CD4-positive, alpha-beta T cell (primary cell): ENCODE results near the gene PARP1. TPM values are rescaled to one million over a fixed set of nuclear protein-coding genes. Genes with fewer than 3 reads are reported as not detected.

Experiments used
- ATAC-seq: fragments of 200-7000 bp; cut with Tn5 transposase; one replicate; pipeline ENCODE4 v1.10.0; 2022; ENCODE audit warnings: mild to moderate bottlenecking; ENCODE audit not compliant: poor library complexity
- CTCF ChIA-PET: fragments of 350-600 bp; sonication (Branson Sonifier 250); formaldehyde crosslinking; loops from one replicate; lab custom pipeline; 2021; ENCODE audit warnings: antibody characterized with exemption, inconsistent platforms; lab: Charles Lee
- POLR2A ChIA-PET: fragments of 350-600 bp; sonication (Branson Sonifier 250); formaldehyde crosslinking; loops from one replicate; lab custom pipeline; 2021; ENCODE audit warnings: antibody characterized with exemption, inconsistent platforms; lab: Charles Lee
- DNase-seq, 14 experiments: peaks; one replicate each; pipeline ENCODE4 v3.0.0-alpha.2; 2013 to 2020; ENCODE audit warnings: mixed read lengths in 2 of 14
- H3K27ac ChIP-seq, 2 donors: one replicate each; pipeline versions ENCODE4 v1.5.1 to v1.7.0; 2013; ENCODE audit warnings: low read length in 2 of 2, low read depth in 1 of 2, mild to moderate bottlenecking in 1 of 2
- H3K27me3 ChIP-seq, 2 experiments: 1 replicate in 1 of 2; 2 replicates in 1 of 2; pipeline versions ENCODE4 v1.6.1 to v1.7.0; 2013; ENCODE audit warnings: low read length in 2 of 2, control low read depth in 1 of 2, mild to moderate bottlenecking in 1 of 2, moderate library complexity in 1 of 2; ENCODE audit not compliant: insufficient read depth in 2 of 2, control insufficient read depth in 1 of 2
- H3K36me3 ChIP-seq: one replicate; pipeline ENCODE4 v1.6.1; 2013; ENCODE audit warnings: low read length, control low read depth; ENCODE audit not compliant: insufficient read depth
- H3K4me1 ChIP-seq: one replicate; pipeline ENCODE4 v1.6.1; 2013; ENCODE audit warnings: low read length, control low read depth; ENCODE audit not compliant: insufficient read depth
- H3K4me3 ChIP-seq: one replicate; pipeline ENCODE4 v1.5.1; 2013; ENCODE audit warnings: mild to moderate bottlenecking, low read length, moderate library complexity
- H3K9me3 ChIP-seq, 2 experiments: 1 replicate in 1 of 2; 2 replicates in 1 of 2; pipeline versions ENCODE4 v1.6.1 to v1.7.0; 2013; ENCODE audit warnings: low read length in 2 of 2, mild to moderate bottlenecking in 2 of 2, control low read depth in 1 of 2, moderate library complexity in 1 of 2; ENCODE audit not compliant: control insufficient read depth in 1 of 2, insufficient read depth in 1 of 2
- H3K27ac Mint-ChIP-seq: one replicate; pipeline ENCODE4 v1.8.0; 2020; ENCODE audit warnings: mixed read lengths
- H3K27me3 Mint-ChIP-seq: one replicate; pipeline ENCODE4 v1.8.0; 2021; ENCODE audit warnings: mixed read lengths
- H3K36me3 Mint-ChIP-seq: one replicate; pipeline ENCODE4 v1.8.0; 2021; ENCODE audit warnings: low read depth, mixed read lengths
- H3K4me1 Mint-ChIP-seq: one replicate; pipeline ENCODE4 v1.8.0; 2021; ENCODE audit warnings: low read depth, mixed read lengths
- H3K4me3 Mint-ChIP-seq: one replicate; pipeline ENCODE4 v1.8.0; 2020; ENCODE audit warnings: mild to moderate bottlenecking, mixed read lengths
- H3K9me3 Mint-ChIP-seq: one replicate; pipeline ENCODE4 v1.8.0; 2020; ENCODE audit warnings: mixed read lengths
- intact Hi-C, 2 experiments: fragments of 100-400 bp; cut with DNase I in 1 of 2; cut with micrococcal nuclease in 1 of 2; formaldehyde crosslinking; loops; one replicate each; pipeline versions ENCODE4 v1.15.1 to v1.9.0; 2023 to 2025; cut with DNase I, micrococcal nuclease
- total RNA-seq, 174 experiments: library from RNA in 2 of 174; stranded (reverse) in 2 of 174; gene quantifications; one replicate each; pipeline ENCODE4 v1.2.3 and lab custom pipeline; 2021 to 2026
- TF ChIP-seq, protein P1 (sequence below): fragments of 200-600 bp; IDR thresholded peaks from one replicate; pipeline ENCODE4 v1.8.0; 2022; ENCODE audit warnings: antibody characterized with exemption, mild to moderate bottlenecking

PARP1 gene
- total RNA-seq, 2 experiments from 2014 or later = 59.3 to 63.6 TPM

DNA sequence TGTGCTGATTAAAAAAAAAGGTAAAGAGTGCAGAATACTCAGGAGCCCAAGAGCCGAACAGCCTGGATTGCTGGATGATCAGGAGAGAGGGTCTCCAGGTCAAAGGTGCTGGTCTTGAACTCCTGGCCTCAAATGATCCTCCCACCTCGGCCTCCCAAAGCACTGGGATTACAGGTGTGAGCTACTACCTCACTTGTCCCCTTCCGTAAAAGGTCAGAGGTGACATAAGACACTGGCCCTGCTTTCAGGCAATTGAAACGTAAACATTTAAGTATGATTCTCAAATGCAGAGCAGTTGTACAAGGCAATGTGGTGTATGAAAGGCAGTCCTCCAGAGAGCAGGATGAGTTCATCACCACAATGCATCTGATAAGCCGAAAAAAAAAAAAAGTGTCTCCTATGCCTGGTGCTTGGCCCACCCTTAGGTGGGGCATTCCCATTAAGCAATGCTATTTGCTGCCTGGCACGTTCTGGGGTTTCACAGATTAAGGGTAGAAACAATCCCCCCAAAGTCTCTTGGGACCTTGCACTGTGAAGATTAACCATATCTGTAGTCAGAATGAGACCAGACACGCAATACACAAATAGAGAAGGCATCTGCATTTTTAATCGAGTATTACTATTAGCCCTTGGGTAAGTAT is 47.7 kb downstream of the PARP1 start:
- H3K36me3 Mint-ChIP-seq = peaks cover 92% of the 10 kb centered on the region
- H3K27ac Mint-ChIP-seq = no peak overlapping the region
- ATAC-seq (no peak), DNase-seq (no peak)
- CTCF ChIA-PET = no interaction called here
- Histone ChIP-seq H3K9me3 (no peaks in the 10 kb centered on the region), H3K4me3 (no peak overlapping the region), H3K36me3 (peaks cover 86% of the 10 kb centered on the region), H3K27ac (no peak overlapping the region), H3K27me3 (no peaks in the 10 kb centered on the region), H3K4me1 (no peaks in the 10 kb centered on the region)
- H3K4me1 Mint-ChIP-seq = no peaks in the 10 kb centered on the region
- intact Hi-C loops = no loop called here
- TF ChIP-seq, protein P1, sequence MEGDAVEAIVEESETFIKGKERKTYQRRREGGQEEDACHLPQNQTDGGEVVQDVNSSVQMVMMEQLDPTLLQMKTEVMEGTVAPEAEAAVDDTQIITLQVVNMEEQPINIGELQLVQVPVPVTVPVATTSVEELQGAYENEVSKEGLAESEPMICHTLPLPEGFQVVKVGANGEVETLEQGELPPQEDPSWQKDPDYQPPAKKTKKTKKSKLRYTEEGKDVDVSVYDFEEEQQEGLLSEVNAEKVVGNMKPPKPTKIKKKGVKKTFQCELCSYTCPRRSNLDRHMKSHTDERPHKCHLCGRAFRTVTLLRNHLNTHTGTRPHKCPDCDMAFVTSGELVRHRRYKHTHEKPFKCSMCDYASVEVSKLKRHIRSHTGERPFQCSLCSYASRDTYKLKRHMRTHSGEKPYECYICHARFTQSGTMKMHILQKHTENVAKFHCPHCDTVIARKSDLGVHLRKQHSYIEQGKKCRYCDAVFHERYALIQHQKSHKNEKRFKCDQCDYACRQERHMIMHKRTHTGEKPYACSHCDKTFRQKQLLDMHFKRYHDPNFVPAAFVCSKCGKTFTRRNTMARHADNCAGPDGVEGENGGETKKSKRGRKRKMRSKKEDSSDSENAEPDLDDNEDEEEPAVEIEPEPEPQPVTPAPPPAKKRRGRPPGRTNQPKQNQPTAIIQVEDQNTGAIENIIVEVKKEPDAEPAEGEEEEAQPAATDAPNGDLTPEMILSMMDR = no peak
- POLR2A ChIA-PET = no interaction called here
- no peaks in the 10 kb centered on the region for H3K9me3 Mint-ChIP-seq
- H3K27me3 Mint-ChIP-seq = no peaks in the 10 kb centered on the region
- H3K4me3 Mint-ChIP-seq = no peak overlapping the region

DNA sequence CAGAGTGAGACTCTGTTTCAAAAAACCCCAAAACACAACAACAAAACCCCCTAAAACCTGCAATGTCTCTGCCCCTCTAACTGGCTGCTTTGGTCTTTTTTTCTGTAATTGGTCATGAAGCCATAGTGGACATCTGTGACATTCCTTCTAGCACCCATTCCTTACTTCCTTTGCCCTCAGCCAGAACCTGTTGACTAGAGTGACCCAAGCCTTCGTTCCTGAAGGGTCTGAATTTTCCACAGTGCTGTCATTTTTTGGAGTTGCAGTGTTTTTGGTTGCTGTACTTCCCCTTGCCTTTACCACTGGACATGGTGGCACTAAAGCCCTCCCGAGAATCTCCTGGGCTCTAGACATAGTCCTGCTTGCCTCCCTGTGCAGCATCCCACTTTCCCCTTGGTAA is 50.5 kb downstream of the PARP1 start:
- H3K9me3 Mint-ChIP-seq = no peaks in the 10 kb centered on the region
- no peak for ATAC-seq
- peaks cover 64% of the 10 kb centered on the region for H3K36me3 Mint-ChIP-seq

GRCh38 chr1:226355669-226356551 is 52.0 kb downstream of the PARP1 start:
- ATAC-seq (no peak), DNase-seq (no peak)
- Histone ChIP-seq H3K27me3 (no peaks in the 10 kb centered on the region), H3K4me3 (no peak overlapping the region), H3K27ac (no peak overlapping the region), H3K36me3 (peaks cover 44% of the 10 kb centered on the region), H3K9me3 (no peaks in the 10 kb centered on the region), H3K4me1 (no peaks in the 10 kb centered on the region)
- Mint-ChIP-seq H3K4me1 (no peaks in the 10 kb centered on the region), H3K9me3 (no peaks in the 10 kb centered on the region), H3K36me3 (peaks cover 49% of the 10 kb centered on the region), H3K27me3 (no peaks in the 10 kb centered on the region), H3K27ac (peak overlapping the region; percentile 58), H3K4me3 (no peak overlapping the region)
- CTCF ChIA-PET = no interaction called here
- TF ChIP-seq, protein P1 = no peak
- intact Hi-C loops = no loop called here
- POLR2A ChIA-PET = no interaction called here

More for the DNA sequence above, 50.5 kb downstream of the PARP1 start:
- intact Hi-C loops = no loop called here
- H3K27me3 ChIP-seq = no peaks in the 10 kb centered on the region
- H3K9me3 ChIP-seq = no peaks in the 10 kb centered on the region
- no peak overlapping the region for H3K27ac ChIP-seq
- Mint-ChIP-seq H3K27me3 (no peaks in the 10 kb centered on the region), H3K4me3 (no peak overlapping the region), H3K27ac (no peak overlapping the region), H3K4me1 (no peaks in the 10 kb centered on the region)
- H3K4me1 ChIP-seq = no peaks in the 10 kb centered on the region
- no peak overlapping the region for H3K4me3 ChIP-seq
- ChIA-PET CTCF (no interaction called here), POLR2A (no interaction called here)
- H3K36me3 ChIP-seq = peaks cover 59% of the 10 kb centered on the region
- TF ChIP-seq, protein P1 = no peak
- DNase-seq = no peak
